Activated CD4-positive, alpha-beta memory T cell treated with anti-CD3 and anti-CD28 coated beads for 36 hours (primary cell): ENCODE measurements around the gene AP1S3. TPM values are rescaled to one million over a fixed set of nuclear protein-coding genes. Genes with fewer than 3 reads are reported as not detected.
A peak's percentile ranks its signal among the peaks of the same experiment; 100 is the strongest.
"Not testable (repeated sequence)": the region's sequence is repeated elsewhere in the genome, so short reads cannot be mapped to it uniquely, and the experiment has no call there.

ENCODE experiments used
- CTCF ChIA-PET: fragments of 350-600 bp; sonication (Branson Sonifier 250); formaldehyde crosslinking; loops from one replicate; lab custom pipeline; 2021; ENCODE audit warnings: antibody characterized with exemption, inconsistent platforms; lab: Charles Lee
- POLR2A ChIA-PET: fragments of 350-600 bp; sonication (Branson Sonifier 250); formaldehyde crosslinking; loops from one replicate; lab custom pipeline; 2021; ENCODE audit warnings: antibody characterized with exemption; lab: Charles Lee
- DNase-seq: peaks from one replicate; pipeline ENCODE4 v3.0.0-alpha.2; 2020
- H3K27ac Mint-ChIP-seq: one replicate; pipeline ENCODE4 v1.8.0; 2021; ENCODE audit warnings: mixed read lengths
- H3K27me3 Mint-ChIP-seq: one replicate; pipeline ENCODE4 v1.8.0; 2021; ENCODE audit warnings: mixed read lengths
- H3K36me3 Mint-ChIP-seq: one replicate; pipeline ENCODE4 v1.8.0; 2021; ENCODE audit warnings: mixed read lengths
- H3K4me1 Mint-ChIP-seq: one replicate; pipeline ENCODE4 v1.8.0; 2021; ENCODE audit warnings: low read depth, mixed read lengths
- H3K4me3 Mint-ChIP-seq: one replicate; pipeline ENCODE4 v1.8.0; 2021; ENCODE audit warnings: mild to moderate bottlenecking, mixed read lengths
- H3K9me3 Mint-ChIP-seq: one replicate; pipeline ENCODE4 v1.8.0; 2021; ENCODE audit warnings: mixed read lengths
- intact Hi-C: fragments of 100-400 bp; cut with micrococcal nuclease; formaldehyde crosslinking; loops from one replicate; pipeline ENCODE4 v1.15.1; 2023
- total RNA-seq, 2 experiments: library from RNA; stranded (reverse); gene quantifications; one replicate each; pipeline ENCODE4 v1.2.3, GENCODE V29; 2021

Gene AP1S3
- total RNA-seq, result 10 to 100 TPM; 10.1 to 12.1 TPM

DNA sequence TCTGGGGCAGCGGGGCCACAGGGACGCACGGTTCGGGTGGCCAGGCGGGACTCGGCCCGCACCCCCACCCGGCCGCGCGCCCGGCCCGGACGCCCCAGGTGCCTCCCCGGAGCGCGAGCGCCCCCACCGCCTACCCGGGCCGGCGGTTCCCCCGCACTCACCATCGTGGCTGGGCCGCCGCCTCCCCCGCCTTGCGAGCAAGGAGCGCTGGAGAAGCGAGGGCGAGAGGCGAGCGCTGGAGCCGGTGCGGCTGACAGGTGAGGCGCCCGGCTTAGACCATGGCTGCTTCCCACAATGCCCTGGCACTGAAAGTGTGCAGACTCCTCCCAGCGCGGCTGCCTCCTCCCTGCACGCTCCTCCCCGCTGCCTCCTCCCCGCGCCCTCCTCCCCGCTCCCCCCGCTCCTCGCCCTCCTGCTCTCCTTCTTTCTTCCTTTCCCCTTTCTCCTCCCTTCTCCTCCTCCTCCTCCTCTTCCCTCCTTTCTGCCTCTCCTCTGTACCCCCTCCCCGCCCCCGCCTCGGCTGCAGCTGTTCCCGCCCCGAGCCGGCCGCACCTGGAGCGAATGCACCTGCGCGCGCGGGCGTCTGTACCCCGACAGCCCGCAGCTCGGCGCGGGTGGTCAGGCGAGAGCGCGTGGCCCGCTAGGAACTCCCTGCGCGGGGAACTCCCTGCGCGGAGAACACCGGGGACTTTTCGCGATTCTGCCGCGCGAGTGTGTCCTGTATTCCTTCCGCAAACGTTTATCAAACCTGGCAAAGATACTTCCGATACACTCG lies at the start of gene AP1S3:
Gene AP1S3, minus strand, starts transcription at position 296 of the 775 bp plus-strand sequence. Its CDS starts 132 bp downstream, at position 164.
- H3K4me1 Mint-ChIP-seq, result peaks cover 11% of the 10 kb centered on the region
- peak within 1 kb of the TSS; percentile 94 for H3K4me3 Mint-ChIP-seq
- peak; percentile 83 for DNase-seq
- intact Hi-C loops, result loop anchor here (1.0 to 10.0 kb wide), 5 partner anchors 76 to 1180 kb away; partner anchors contain the start of genes FARSB and MRPL44
- peaks cover 3% of the 10 kb centered on the region for H3K36me3 Mint-ChIP-seq
- H3K9me3 Mint-ChIP-seq, result no peaks in the 10 kb centered on the region
- no peaks in the 10 kb centered on the region for H3K27me3 Mint-ChIP-seq
- ChIA-PET CTCF (interaction anchor here (0.6 to 1.4 kb wide), 4 partner anchors 13 to 139 kb away, joined by 3 to 4 read pairs (median 4); no protein-coding TSS in a partner anchor), POLR2A (no interaction called here)
- no peak within 1 kb of the TSS for H3K27ac Mint-ChIP-seq

- Mint-ChIP-seq H3K36me3 (peaks cover 41% of the 10 kb centered on the region), H3K4me1 (peaks cover 17% of the 10 kb centered on the region), H3K27me3 (no peaks in the 10 kb centered on the region), H3K9me3 (peaks cover 6% of the 10 kb centered on the region), H3K27ac (no peak overlapping the region), H3K4me3 (no peak overlapping the region)
- ChIA-PET CTCF (no interaction called here), POLR2A (no interaction called here)
- intact Hi-C loops, result no loop called here
- no peak for DNase-seq
Measured at GRCh38 chr2:223887127-223887526, 49.7 kb upstream of the AP1S3 start.

DNA sequence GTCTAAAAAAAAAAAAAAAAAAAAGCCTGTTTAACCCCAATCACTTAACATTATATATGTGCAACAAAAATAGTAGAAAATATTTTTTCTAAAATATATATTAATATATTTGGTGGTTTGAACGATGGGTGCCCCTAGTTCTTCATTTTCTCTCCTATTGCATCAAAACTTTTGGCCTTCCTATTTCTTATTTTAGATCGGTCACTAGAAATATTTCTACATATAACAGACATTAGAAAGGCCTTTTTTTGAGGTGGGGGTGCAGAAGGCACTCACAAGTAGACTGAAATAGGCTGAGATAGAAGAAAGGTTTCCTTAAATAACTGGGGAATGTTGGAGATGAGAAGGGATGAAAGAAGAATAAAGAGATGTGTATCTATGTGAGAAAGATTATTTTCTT lies 49.3 kb upstream of the AP1S3 start:
- POLR2A ChIA-PET, result no interaction called here
- no peaks in the 10 kb centered on the region for H3K27me3 Mint-ChIP-seq
- intact Hi-C loops, result no loop called here
- no peak overlapping the region for H3K27ac Mint-ChIP-seq
- H3K4me1 Mint-ChIP-seq, result peaks cover 19% of the 10 kb centered on the region
- peaks cover 43% of the 10 kb centered on the region for H3K36me3 Mint-ChIP-seq
- DNase-seq, result no peak
- no peak overlapping the region for H3K4me3 Mint-ChIP-seq
- CTCF ChIA-PET, result no interaction called here
- peaks cover 6% of the 10 kb centered on the region for H3K9me3 Mint-ChIP-seq

DNA sequence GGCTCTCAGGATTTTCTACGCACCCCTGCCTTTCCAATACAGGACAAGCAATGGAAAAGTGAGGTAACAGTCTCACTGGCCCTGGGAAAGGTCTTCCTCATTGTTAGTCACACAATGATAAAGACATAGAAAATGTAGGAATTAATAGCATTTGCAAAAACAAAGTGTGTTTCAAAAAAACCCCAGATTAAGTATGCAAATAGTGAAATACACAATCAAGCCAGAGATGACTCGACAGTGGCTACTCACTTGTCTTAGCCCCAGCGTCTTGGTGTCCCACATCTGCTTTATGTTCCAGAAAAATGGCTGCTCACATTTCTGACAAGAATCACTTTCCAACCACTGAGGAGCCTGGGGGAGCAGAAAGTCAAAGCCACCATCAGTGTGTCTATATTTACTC lies 47.0 kb upstream of the AP1S3 start:
- Mint-ChIP-seq H3K36me3 (peaks cover 45% of the 10 kb centered on the region), H3K27ac (no peak overlapping the region), H3K9me3 (peaks cover under 1% of the 10 kb centered on the region), H3K27me3 (no peaks in the 10 kb centered on the region), H3K4me3 (no peak overlapping the region), H3K4me1 (peaks cover 17% of the 10 kb centered on the region)
- peak; percentile 24 for DNase-seq
- intact Hi-C loops, result no loop called here
- POLR2A ChIA-PET, result no interaction called here
- CTCF ChIA-PET, result no interaction called here

DNA sequence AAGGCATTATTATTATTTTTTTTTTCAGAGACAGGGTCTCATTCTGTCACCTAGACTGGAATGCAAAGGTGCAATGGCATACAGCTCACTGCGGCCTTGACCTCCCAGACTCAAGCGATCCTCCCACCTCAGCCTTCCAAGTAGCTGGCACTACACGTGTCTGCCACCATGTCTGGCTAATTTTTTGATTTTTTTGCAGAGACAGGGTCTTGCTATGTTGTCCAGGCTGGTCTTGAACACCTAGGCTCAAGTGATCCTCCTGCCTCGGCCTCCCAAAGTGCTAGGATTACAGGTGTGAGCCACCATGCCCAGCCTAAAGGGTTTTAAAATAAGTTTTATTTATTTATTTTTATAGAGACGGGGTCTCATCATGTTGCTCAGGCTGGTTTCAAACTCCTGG lies 45.3 kb upstream of the AP1S3 start:
- ChIA-PET POLR2A (no interaction called here), CTCF (no interaction called here)
- Mint-ChIP-seq H3K9me3 (no peaks in the 10 kb centered on the region), H3K4me1 (peaks cover 13% of the 10 kb centered on the region), H3K27ac (no peak overlapping the region), H3K4me3 (no peak overlapping the region), H3K27me3 (no peaks in the 10 kb centered on the region), H3K36me3 (peaks cover 52% of the 10 kb centered on the region)
- intact Hi-C loops, result loop anchor here (1.0 kb wide), 1 partner anchor 59 kb away; no protein-coding TSS in a partner anchor
- no peak for DNase-seq

- no peaks in the 10 kb centered on the region for H3K27me3 Mint-ChIP-seq
- H3K9me3 Mint-ChIP-seq, result no peaks in the 10 kb centered on the region
- ChIA-PET POLR2A (no interaction called here), CTCF (no interaction called here)
- no peak overlapping the region for H3K27ac Mint-ChIP-seq
- peaks cover 13% of the 10 kb centered on the region for H3K4me1 Mint-ChIP-seq
- H3K4me3 Mint-ChIP-seq, result no peak overlapping the region
- intact Hi-C loops, result no loop called here
- H3K36me3 Mint-ChIP-seq, result peaks cover 58% of the 10 kb centered on the region
- no peak for DNase-seq
Measured at GRCh38 chr2:223880796-223881195, 43.4 kb upstream of the AP1S3 start.

GRCh38 chr2:223877721-223878410 lies 40.5 kb upstream of the AP1S3 start:
- intact Hi-C loops, result no loop called here
- Mint-ChIP-seq H3K27ac (no peak overlapping the region), H3K36me3 (peaks cover 60% of the 10 kb centered on the region), H3K27me3 (no peaks in the 10 kb centered on the region), H3K4me1 (peaks cover 3% of the 10 kb centered on the region), H3K9me3 (peaks cover under 1% of the 10 kb centered on the region), H3K4me3 (no peak overlapping the region)
- no peak for DNase-seq
- ChIA-PET POLR2A (no interaction called here), CTCF (no interaction called here)

DNA sequence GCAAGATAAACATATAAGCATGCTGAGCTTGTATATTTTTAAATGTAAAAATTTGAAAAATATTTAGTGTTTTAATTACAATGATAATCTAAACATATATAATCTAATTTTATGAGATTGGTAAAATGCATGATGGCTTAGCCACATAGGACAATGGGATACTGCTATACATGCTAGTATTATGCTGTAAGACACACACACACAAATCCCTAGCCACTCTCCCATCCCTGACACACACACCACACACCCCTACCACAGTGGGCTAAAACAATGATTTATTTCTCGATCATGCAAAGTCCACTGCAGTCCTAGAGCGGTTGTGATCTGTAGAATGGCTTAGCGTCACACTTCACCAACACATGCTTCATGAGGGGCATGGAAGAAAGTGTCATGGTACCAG lies 36.3 kb upstream of the AP1S3 start:
- Mint-ChIP-seq H3K27me3 (no peaks in the 10 kb centered on the region), H3K36me3 (peaks cover 50% of the 10 kb centered on the region), H3K9me3 (peaks cover 2% of the 10 kb centered on the region), H3K4me3 (no peak overlapping the region), H3K27ac (no peak overlapping the region), H3K4me1 (no peaks in the 10 kb centered on the region)
- intact Hi-C loops, result no loop called here
- POLR2A ChIA-PET, result no interaction called here
- CTCF ChIA-PET, result no interaction called here
- no peak for DNase-seq

- H3K27ac Mint-ChIP-seq, result not testable (repeated sequence)
- H3K36me3 Mint-ChIP-seq, result peaks cover 41% of the 10 kb centered on the region
Measured at GRCh38 chr2:223872772-223873171, 35.4 kb upstream of the AP1S3 start.

DNA sequence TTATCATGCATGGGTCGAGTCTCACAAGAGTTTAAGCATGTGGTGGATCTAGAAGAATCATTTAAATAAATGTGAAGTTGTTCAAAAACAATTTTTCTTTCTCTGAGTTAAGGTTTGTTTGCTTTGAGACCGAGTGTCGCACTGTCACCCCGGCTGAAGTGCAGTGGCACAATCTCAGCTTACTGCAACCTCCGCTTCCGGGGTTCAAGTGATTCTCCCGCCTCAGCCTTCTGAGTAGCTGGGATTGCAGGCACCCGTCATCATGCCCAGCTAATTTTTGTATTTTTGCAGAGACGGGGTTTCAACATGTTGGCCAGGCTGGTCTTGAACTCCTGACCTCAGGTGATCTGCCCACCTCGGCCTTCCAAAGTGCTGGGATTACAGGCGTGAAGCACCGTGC lies 34.3 kb upstream of the AP1S3 start:
- peaks cover 32% of the 10 kb centered on the region for H3K36me3 Mint-ChIP-seq
- H3K27ac Mint-ChIP-seq, POLR2A ChIA-PET: not testable (repeated sequence)

More at GRCh38 chr2:223872772-223873171, 35.4 kb upstream of the AP1S3 start:
- H3K9me3 Mint-ChIP-seq, DNase-seq, H3K27me3 Mint-ChIP-seq, POLR2A ChIA-PET, intact Hi-C loops, CTCF ChIA-PET, H3K4me3 Mint-ChIP-seq, H3K4me1 Mint-ChIP-seq: not testable (repeated sequence)

GRCh38 chr2:223870840-223871611 lies 33.6 kb upstream of the AP1S3 start:
- peaks cover 7% of the 10 kb centered on the region for H3K4me1 Mint-ChIP-seq
- H3K27ac Mint-ChIP-seq, result no peak overlapping the region
- H3K27me3 Mint-ChIP-seq, result no peaks in the 10 kb centered on the region
- no peak overlapping the region for H3K4me3 Mint-ChIP-seq
- peaks cover 2% of the 10 kb centered on the region for H3K9me3 Mint-ChIP-seq
- intact Hi-C loops, result no loop called here
- ChIA-PET POLR2A (no interaction called here), CTCF (no interaction called here)
- no peak for DNase-seq
- peaks cover 26% of the 10 kb centered on the region for H3K36me3 Mint-ChIP-seq

More for the DNA sequence above, 34.3 kb upstream of the AP1S3 start:
- H3K4me1 Mint-ChIP-seq, H3K9me3 Mint-ChIP-seq, H3K4me3 Mint-ChIP-seq, intact Hi-C loops, DNase-seq, CTCF ChIA-PET, H3K27me3 Mint-ChIP-seq: not testable (repeated sequence)

GRCh38 chr2:223868005-223868404 lies 30.6 kb upstream of the AP1S3 start:
- ChIA-PET CTCF (no interaction called here), POLR2A (no interaction called here)
- intact Hi-C loops, result no loop called here
- Mint-ChIP-seq H3K27me3 (no peaks in the 10 kb centered on the region), H3K36me3 (peaks cover 12% of the 10 kb centered on the region), H3K27ac (no peak overlapping the region), H3K4me1 (peaks cover 18% of the 10 kb centered on the region), H3K9me3 (peaks cover 2% of the 10 kb centered on the region), H3K4me3 (no peak overlapping the region)
- DNase-seq, result no peak
